Measurements from ENCODE around the gene POP7.

The POP7 gene

GRCh38 chr7:100670074-100670473 is 35.8 kb upstream of the POP7 start:
- no peak overlapping the region for H3K4me3 ChIP-seq (ENCODE audit: low read depth, low read length)
- H3K27ac ChIP-seq, result no peak overlapping the region
- no peaks in the 10 kb centered on the region for H3K27me3 ChIP-seq (ENCODE audit: insufficient read depth, low read depth, severe bottlenecking)
- H3K36me3 ChIP-seq, result no peaks in the 10 kb centered on the region
- DNase-seq, result no peak
- no peak for TF ChIP-seq CTCF (IDR thresholded peaks at IDR 0.05; ENCODE audit: low read depth, low read length)
- H3K9me3 ChIP-seq (ENCODE audit: severe bottlenecking), result no peaks in the 10 kb centered on the region

- DNase-seq, result no peak
- Histone ChIP-seq H3K36me3 (peaks cover 3% of the 10 kb centered on the region), H3K9me3 (ENCODE audit: severe bottlenecking) (no peaks in the 10 kb centered on the region), H3K27ac (no peak overlapping the region), H3K27me3 (ENCODE audit: insufficient read depth, low read depth, severe bottlenecking) (no peaks in the 10 kb centered on the region), H3K4me3 (ENCODE audit: low read depth, low read length) (no peak overlapping the region)
- no peak for TF ChIP-seq CTCF (IDR thresholded peaks at IDR 0.05; ENCODE audit: low read depth, low read length)
Observed at GRCh38 chr7:100671353-100672327, 34.3 kb upstream of the POP7 start.

- peak within 1 kb of the TSS; percentile 94 for H3K4me3 ChIP-seq (ENCODE audit: low read depth, low read length)
- H3K9me3 ChIP-seq (ENCODE audit: severe bottlenecking), result no peaks in the 10 kb centered on the region
- H3K27me3 ChIP-seq (ENCODE audit: insufficient read depth, low read depth, severe bottlenecking), result no peaks in the 10 kb centered on the region
- no peak for TF ChIP-seq CTCF (IDR thresholded peaks at IDR 0.05; ENCODE audit: low read depth, low read length)
- peak; percentile 99 for DNase-seq
- H3K27ac ChIP-seq, result peak within 1 kb of the TSS; percentile 97
- peaks cover 21% of the 10 kb centered on the region for H3K36me3 ChIP-seq
Observed at GRCh38 chr7:100673302-100673941, 32.5 kb upstream of the POP7 start, which contains the start of gene GNB2. GNB2 (plus strand) TSS chr7:100673740; CDS start chr7:100676266, 2,526 bp downstream.

GRCh38 chr7:100673942-100674410 is 31.9 kb upstream of the POP7 start:
- Histone ChIP-seq H3K27me3 (ENCODE audit: insufficient read depth, low read depth, severe bottlenecking) (no peaks in the 10 kb centered on the region), H3K9me3 (ENCODE audit: severe bottlenecking) (no peaks in the 10 kb centered on the region), H3K36me3 (peaks cover 25% of the 10 kb centered on the region), H3K27ac (peak overlapping the region; percentile 97), H3K4me3 (ENCODE audit: low read depth, low read length) (peak overlapping the region; percentile 94)
- TF ChIP-seq CTCF (IDR thresholded peaks at IDR 0.05; ENCODE audit: low read depth, low read length), result no peak
- no peak for DNase-seq

GRCh38 chr7:100674411-100675104 is 31.4 kb upstream of the POP7 start:
- no peak for TF ChIP-seq CTCF (IDR thresholded peaks at IDR 0.05; ENCODE audit: low read depth, low read length)
- peak overlapping the region; percentile 94 for H3K4me3 ChIP-seq (ENCODE audit: low read depth, low read length)
- H3K9me3 ChIP-seq (ENCODE audit: severe bottlenecking), result no peaks in the 10 kb centered on the region
- no peak for DNase-seq
- peaks cover 30% of the 10 kb centered on the region for H3K36me3 ChIP-seq
- peak overlapping the region; percentile 60 for H3K27ac ChIP-seq
- H3K27me3 ChIP-seq (ENCODE audit: insufficient read depth, low read depth, severe bottlenecking), result no peaks in the 10 kb centered on the region

Measured in WERI-Rb-1 (cell line).